ENCODE measurements around the gene ALG1. TPM values are rescaled to one million over a fixed set of nuclear protein-coding genes. Genes with fewer than 3 reads are reported as not detected.
A peak's percentile ranks its signal among the peaks of the same experiment; 100 is the strongest.
"Not testable (repeated sequence)": the region's sequence is repeated elsewhere in the genome, so short reads cannot be mapped to it uniquely, and the experiment has no call there.

The ALG1 gene
- total and polyA plus RNA-seq, 10 of the 15 experiments (the other 5 are each of a cell fraction or from before 2014, with no cell fraction given), result 1.5 to 43.2 (median 23.8) TPM

- TSS peak; percentile 88 for BruUV-seq (replicated peaks)
- H3K79me2 ChIP-seq (ENCODE audit: control insufficient read depth, insufficient read depth, low read length); ATAC-seq; DNase-seq (ENCODE audit: low read depth, low spot score); CTCF ChIA-PET; H3K9me3 ChIP-seq (replicated peaks; ENCODE audit: control insufficient read depth, insufficient read depth, low read length); H4K20me1 ChIP-seq (ENCODE audit: control insufficient read depth, insufficient read depth); H3K27me3 ChIP-seq (replicated peaks in 1 of 2; ENCODE audit: control insufficient read depth in 2 of 2, insufficient read depth in 2 of 2, low read length in 1 of 2); RAD21 ChIA-PET (ENCODE audit: unreplicated experiment); FAIRE-seq; POLR2A ChIA-PET; H3K36me3 ChIP-seq (ENCODE audit: control insufficient read depth in 2 of 2, insufficient read depth in 2 of 2, low read length in 1 of 2); H3K4me1 ChIP-seq (ENCODE audit: control insufficient read depth, insufficient read depth, low read length); in situ Hi-C loops (cut with MboI); SMC1A ChIA-PET (ENCODE audit: uncharacterized antibody, unreplicated experiment): not testable (repeated sequence)
- peak overlapping the region; percentile 62 for H3K4me2 ChIP-seq (ENCODE audit: control insufficient read depth, insufficient read depth)
- intact Hi-C loops (cut with micrococcal nuclease; ENCODE audit: unreplicated experiment), result loop anchor here (10.0 kb wide), 3 partner anchors 58 to 252 kb away; partner anchors contain the start of genes GLYR1 and UBN1
- H3K9ac ChIP-seq (ENCODE audit: control insufficient read depth, insufficient read depth, low read length), result peak overlapping the region; percentile 60
- peak overlapping the region; percentile 73 for H3K4me3 ChIP-seq
- 0 out of 2 replicates have a peak, but pooled peaks have one; percentile 7 for TF ChIP-seq PKNOX1 (IDR thresholded peaks at IDR 0.05)
- peak overlapping the region; percentile 48 for H3K27ac ChIP-seq (ENCODE audit: control insufficient read depth, insufficient read depth)
- WGBS (ENCODE audit: insufficient coverage, insufficient replicate concordance, low lambda C conversion rate, missing lambda C conversion rate), result under 1% methylated on average over 23 of the region's 23 CpGs
- peak overlapping the region; percentile 64 for H2AFZ ChIP-seq (ENCODE audit: control insufficient read depth, low read depth, low read length)
Observed at GRCh38 chr16:5097061-5097469, 25.4 kb downstream of the ALG1 start.

- BruUV-seq (replicated peaks); H3K9me3 ChIP-seq (replicated peaks; ENCODE audit: control insufficient read depth, insufficient read depth, low read length); H3K36me3 ChIP-seq (ENCODE audit: control insufficient read depth in 2 of 2, insufficient read depth in 2 of 2, low read length in 1 of 2); H4K20me1 ChIP-seq (ENCODE audit: control insufficient read depth, insufficient read depth); H3K27me3 ChIP-seq (replicated peaks in 1 of 2; ENCODE audit: control insufficient read depth in 2 of 2, insufficient read depth in 2 of 2, low read length in 1 of 2); in situ Hi-C loops (cut with MboI); H3K4me1 ChIP-seq (ENCODE audit: control insufficient read depth, insufficient read depth, low read length); H3K79me2 ChIP-seq (ENCODE audit: control insufficient read depth, insufficient read depth, low read length): not testable (repeated sequence)
- Histone ChIP-seq H2AFZ (ENCODE audit: control insufficient read depth, low read depth, low read length) (peak within 1 kb of the TSS; percentile 65), H3K9ac (ENCODE audit: control insufficient read depth, insufficient read depth, low read length) (peak within 1 kb of the TSS; percentile 60), H3K4me2 (ENCODE audit: control insufficient read depth, insufficient read depth) (peak within 1 kb of the TSS; percentile 62), H3K27ac (ENCODE audit: control insufficient read depth, insufficient read depth) (peak within 1 kb of the TSS; percentile 48), H3K4me3 (peak within 1 kb of the TSS; percentile 73)
- intact Hi-C loops (cut with micrococcal nuclease; ENCODE audit: unreplicated experiment), result loop anchor here (10.0 kb wide), 3 partner anchors 57 to 253 kb away; partner anchors contain the start of genes GLYR1 and UBN1
- SMC1A ChIA-PET (ENCODE audit: uncharacterized antibody, unreplicated experiment), result interaction anchor here (0.7 to 1.1 kb wide), 3 partner anchors 10 to 249 kb away, joined by 3 to 4 read pairs (median 4); no protein-coding TSS in a partner anchor
- RAD21 ChIA-PET (ENCODE audit: unreplicated experiment), result interaction anchor here (1.1 kb wide), 1 partner anchor 142 kb away, joined by 3 read pairs; no protein-coding TSS in a partner anchor
- DNase-seq (ENCODE audit: low read depth, low spot score) (peak; percentile 93), FAIRE-seq (peak; percentile 93), ATAC-seq (peak; percentile 100)
- POLR2A ChIA-PET, result interaction anchor here (0.6 to 1.1 kb wide), 3 partner anchors 62 to 109 kb away, joined by 3 read pairs; no protein-coding TSS in a partner anchor
- CTCF ChIA-PET, result interaction anchor here (0.6 to 0.7 kb wide), 2 partner anchors 61 to 240 kb away, joined by 3 read pairs; no protein-coding TSS in a partner anchor
- WGBS (ENCODE audit: insufficient coverage, insufficient replicate concordance, low lambda C conversion rate, missing lambda C conversion rate), result 1% methylated on average over 52 of the region's 67 CpGs
- peak; percentile 55; the same call in 1 of the 2 replicates for TF ChIP-seq GATAD2B (conservative IDR thresholded peaks at IDR 0.05; ENCODE audit: low read depth)
- TF ChIP-seq CTCF (IDR thresholded peaks at IDR 0.05 in 2 of 3, conservative IDR thresholded peaks at IDR 0.05 in 1 of 3; ENCODE audit: control insufficient read depth in 2 of 3, extremely low read depth in 1 of 3, insufficient read depth in 1 of 3, low read depth in 3 of 3, low read length in 3 of 3), result 0 out of 6 replicates have a peak, but pooled peaks of 1 of the 3 experiments have one; percentile 7
- TF ChIP-seq TAF1 (IDR thresholded peaks at IDR 0.05; ENCODE audit: borderline replicate concordance, low read depth, low read length), result peak; percentile 36; the same call in 1 of the 2 replicates
- TF ChIP-seq MXI1 (IDR thresholded peaks at IDR 0.05; ENCODE audit: low read depth, low read length), result 0 out of 2 replicates have a peak, but pooled peaks have one; percentile 37
- 0 out of 2 replicates have a peak, but pooled peaks have one; percentile 22 for TF ChIP-seq EED (IDR thresholded peaks at IDR 0.05; ENCODE audit: low read depth)
- peak; percentile 59 for TF ChIP-seq RELB (IDR thresholded peaks at IDR 0.05; ENCODE audit: low read depth)
- TF ChIP-seq POLR2A (IDR thresholded peaks at IDR 0.05; ENCODE audit: low read depth, low read length), result peak; percentile 61; the same call in 1 of the 2 replicates
- TF ChIP-seq RELA (IDR thresholded peaks at IDR 0.05; ENCODE audit: borderline replicate concordance, partially characterized antibody), result peak; percentile 44
Observed at GRCh38 chr16:5097470-5098220, 26.0 kb downstream of the ALG1 start, which contains the start of gene EEF2KMT. Gene EEF2KMT, minus strand, starts transcription at chr16:5097795. Its CDS starts 56 bp downstream, at chr16:5097739.

Measured in GM12878 (cell line).